HG03066 (cell line): Measurements from ENCODE around the gene GPRIN2.

ENCODE experiments used
- ATAC-seq: cut with Tn5 transposase; IDR thresholded peaks from one replicate; pipeline ENCODE4 v1.9.1; 2021; ENCODE audit warnings: low read depth; ENCODE audit not compliant: unreplicated experiment

GPRIN2 gene

DNA sequence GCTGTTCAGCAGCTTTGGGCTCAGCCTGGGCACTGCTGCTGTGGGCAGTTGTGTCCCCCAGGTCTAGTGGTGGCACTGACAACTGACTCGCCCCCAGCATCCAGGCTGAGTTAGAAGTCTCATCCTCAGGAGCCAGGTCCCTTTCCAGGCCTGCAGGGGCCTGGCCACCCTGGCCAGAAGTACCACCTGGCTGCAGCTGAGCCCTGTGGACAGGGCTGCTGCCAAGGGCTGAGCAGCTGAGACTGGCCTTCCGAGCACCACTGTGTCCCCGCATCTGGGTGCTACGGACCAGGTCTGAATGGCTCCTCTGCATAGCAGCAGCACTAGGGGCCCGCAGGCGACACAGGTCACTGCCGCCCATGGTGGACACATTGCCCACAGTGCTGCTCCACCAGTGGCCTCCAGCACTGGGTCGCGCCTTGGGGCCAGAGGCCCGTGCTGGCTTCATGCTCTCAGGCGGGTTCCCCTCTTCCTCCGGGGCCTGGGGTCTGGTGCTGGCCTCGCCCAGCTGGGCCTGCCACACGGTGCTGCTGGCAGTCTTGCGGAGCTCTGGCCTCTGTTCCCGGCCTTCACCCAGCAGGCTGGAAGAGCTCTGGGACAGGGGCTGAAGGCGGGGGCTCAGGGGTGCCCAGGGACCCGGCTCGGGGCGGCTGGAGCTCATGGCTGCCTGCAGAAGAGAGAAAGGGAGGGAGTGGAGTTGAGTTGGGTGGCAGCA lies 6.2 kb downstream of the GPRIN2 start:
- ATAC-seq: no peak

DNA sequence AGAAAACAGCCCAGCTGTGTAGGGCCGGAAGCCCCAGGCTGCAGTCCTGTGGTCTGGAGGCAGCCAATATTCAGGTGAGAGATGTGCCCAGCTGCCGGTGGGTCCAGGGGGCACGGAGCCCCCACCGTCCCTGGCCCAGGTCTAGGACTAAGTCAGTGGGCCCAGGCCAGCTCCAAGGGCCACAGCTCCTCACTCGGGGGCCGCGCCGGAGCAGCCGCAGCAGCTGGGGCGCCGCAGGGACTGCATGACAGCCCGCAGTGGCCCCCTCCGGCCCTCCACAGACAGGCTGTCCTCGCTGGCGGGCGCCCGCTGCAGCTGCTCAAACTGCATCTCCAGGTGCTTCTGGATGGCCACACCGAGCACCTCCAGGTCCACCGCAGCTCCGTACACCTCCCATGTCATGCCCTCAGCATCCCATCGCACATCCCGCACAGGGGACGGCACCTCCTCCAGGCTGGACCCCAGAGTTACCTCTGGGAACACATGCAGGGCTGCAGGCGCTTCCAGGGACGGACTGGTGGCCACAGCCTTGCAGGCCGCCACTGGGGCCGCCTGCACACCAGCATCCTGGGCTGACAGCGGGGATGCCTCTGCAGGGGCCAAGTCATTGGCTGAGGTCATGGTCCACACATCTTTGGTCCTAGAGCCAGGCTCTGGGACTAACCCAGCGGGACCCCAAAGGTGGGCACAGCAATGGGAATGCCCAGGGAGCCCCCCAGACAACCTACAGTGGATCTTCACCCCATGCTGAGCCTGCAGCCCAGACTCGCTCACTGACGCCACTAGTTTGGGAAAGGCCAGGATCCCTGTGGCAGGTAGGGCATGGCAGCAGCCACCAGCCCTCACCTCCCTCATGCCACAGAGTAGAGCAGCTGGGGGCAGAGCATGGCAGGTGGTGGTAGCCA lies 7.0 kb downstream of the GPRIN2 start:
- ATAC-seq: no peak

DNA sequence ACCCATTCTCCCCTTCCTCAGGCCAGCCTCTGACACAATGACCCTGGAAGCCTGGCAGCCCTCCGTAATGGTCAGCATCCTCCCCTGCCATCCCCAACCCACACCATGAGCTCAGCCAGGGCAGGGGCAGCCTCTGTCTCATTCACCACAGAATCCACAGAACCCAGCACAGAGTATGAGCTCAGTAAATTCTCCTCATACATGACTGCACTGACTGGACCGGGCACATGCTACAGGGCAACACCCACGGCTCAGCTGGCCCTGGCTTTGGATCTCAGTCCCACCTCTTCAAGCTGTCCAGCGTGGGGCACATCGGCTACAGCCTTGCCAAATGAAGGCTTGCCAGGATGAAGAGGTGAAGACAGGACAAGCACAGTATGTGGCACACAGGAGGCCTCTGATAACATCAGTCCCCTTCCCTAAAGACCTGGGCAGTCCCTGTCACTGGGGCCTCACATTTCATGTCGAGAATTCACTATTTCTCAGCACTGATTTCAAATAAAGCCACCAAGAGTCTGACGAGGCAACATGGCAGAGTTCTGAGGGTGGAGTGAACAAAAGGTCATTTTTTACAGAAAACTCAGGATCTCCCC lies 7.9 kb downstream of the GPRIN2 start:
- ATAC-seq: no peak

DNA sequence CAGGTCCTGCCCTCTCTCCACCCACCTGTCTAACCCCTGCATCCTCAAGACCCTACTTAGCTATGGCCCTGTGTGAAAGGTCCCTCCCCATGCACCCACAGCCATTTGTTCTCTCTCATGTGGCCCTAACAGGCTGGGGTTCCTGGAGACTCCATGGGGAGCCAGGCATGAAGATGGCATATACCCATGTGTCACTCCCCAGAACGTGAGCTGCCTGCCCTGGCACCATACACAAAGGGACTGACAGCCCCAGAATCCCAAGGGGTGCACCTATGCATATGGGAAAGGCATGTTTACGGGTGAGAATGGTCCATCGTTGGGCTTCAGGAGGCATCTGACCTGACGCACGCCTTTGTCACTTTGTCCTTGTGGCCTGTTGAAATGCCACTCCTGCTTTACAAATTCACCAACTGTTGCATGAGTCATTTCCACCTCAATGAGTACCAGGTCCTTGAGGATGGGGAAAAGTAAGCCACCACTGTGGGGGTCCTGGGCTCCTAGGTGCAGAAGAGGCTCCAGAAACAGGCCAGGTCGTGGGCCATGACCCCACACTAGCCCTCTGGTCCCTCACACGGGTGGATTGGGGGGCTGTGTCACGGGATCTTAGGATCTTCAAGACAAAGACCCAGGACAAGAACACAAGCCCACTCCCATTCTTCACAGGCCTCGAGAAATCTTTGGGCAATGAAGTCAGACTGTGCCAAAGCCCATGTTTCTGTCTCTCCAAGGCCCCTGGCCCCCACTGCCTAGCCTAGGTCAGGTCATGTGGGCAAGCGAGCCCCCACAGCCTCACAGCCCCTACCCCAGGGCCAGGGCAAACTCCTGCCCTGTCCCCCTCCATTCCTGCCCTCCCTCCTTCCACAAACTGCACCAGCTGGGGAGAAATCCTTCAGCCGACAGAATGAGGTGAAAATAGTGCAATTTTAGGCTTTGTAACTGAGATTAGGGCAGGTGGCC lies 8.6 kb downstream of the GPRIN2 start:
- ATAC-seq: no peak

DNA sequence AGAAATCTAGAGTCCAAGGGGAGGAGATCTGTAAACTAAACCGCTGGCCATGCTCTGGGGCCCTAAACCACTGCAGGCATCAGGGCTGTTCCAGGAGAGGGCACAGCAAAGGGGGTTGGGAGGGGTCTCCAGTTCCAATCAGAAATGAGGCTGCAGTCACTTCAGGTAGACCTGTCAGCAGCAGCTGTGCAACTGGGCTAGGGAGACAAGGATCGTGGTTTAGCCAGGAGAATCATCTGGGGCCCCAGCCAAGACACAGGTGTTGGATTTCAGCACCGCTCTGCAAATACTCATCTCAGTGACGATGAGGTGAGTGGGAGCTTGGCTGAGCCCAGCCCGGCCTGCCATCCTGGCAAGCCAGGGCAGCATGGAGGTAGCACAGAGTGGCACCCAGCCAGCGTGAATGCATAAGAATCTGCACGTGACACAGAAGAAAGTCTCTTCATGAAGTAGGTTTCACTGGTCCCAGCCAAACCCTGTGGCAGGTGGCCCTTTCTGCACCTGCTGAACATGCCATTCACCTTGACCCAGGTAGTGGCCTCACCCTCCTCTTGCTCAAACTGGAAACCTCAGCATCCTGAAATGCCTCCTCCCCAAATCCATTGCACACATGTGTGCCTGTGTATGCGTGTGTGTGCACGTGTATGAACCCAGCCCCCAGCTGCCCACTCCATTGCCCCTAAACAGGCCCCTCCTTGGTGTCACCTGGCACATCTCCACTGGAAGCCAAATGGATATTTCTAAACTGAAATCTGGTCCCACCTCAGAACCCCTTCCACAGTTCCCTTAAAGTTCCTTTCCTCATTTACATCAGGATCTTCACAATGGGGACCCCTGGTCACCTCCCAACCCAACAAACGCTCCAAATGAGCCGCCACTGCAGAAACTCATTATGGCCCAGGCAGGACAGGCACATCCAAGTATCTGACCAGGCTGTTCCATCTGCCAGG lies 9.6 kb downstream of the GPRIN2 start:
- no peak for ATAC-seq

DNA sequence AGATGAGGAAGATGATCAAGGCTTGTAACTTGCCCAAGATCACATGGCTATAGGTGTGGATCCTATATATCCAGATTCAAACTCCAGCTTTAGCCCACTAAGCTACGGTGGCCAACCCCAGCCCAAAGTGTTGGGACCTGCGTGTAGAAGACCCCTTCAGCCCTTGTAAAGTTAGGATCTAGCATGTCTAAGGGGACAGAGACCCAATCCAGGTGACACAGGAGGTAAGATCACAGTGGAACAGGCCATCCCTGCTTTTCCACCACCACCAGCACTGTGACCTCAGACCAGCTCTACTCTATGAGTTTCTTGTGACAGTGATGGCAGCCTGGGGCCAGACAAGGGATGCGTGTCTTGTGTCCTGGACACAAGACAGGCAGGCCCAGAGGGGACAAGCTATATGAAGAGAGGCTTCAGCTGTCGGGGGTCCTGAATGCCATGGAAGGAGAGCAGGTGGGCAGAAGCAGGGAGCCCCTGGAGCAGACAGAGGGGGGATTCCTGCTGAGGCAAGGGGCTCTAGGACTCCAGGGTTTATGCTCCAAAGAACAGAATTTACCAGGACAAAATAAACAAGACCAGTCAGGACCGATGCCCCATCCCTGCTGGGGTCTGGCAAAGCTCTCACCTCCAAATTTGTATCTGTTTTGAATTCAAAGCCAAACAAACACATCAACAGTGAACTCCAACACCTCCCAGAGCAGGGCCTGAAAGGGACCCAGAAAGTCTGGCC lies 10.4 kb downstream of the GPRIN2 start:
- ATAC-seq: no peak

DNA sequence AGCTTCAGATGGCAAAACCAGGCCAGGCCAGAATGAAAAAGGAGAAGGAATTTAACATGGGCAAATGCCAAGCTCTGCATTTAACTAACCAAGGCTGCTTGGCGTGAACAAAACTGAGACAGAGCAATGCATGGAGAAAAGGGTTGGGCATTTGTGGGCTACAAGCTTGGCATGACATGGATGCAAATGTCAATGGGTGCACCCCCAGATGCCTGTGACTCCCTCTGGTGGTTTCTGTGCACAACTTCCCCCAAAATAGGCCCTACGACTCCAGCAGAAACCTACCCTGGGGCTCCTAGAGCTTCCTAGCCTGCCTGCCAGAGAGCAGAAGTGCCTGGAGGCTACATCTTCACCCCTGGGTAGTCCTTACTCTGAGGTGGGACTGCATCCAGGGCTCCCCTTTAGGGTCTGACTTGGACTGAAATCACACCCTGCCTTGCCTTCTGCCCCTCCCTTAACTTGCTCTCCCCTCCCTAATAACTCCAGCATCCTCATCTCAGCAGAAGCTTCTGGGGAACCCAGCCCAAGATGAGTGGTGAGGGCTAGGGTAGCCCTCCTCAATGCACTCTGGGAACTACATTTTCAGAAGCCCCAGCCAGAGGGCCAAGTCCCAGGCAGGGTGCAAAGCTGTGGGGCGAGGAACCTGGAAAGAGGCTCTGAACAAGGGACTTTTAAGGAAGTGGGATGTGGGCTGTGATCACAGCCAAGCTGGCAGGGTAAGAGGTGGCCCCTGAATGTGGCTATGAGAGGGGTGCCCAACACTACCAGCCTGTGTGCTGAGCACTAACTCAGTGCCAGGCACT lies 11.3 kb downstream of the GPRIN2 start:
- no peak for ATAC-seq

DNA sequence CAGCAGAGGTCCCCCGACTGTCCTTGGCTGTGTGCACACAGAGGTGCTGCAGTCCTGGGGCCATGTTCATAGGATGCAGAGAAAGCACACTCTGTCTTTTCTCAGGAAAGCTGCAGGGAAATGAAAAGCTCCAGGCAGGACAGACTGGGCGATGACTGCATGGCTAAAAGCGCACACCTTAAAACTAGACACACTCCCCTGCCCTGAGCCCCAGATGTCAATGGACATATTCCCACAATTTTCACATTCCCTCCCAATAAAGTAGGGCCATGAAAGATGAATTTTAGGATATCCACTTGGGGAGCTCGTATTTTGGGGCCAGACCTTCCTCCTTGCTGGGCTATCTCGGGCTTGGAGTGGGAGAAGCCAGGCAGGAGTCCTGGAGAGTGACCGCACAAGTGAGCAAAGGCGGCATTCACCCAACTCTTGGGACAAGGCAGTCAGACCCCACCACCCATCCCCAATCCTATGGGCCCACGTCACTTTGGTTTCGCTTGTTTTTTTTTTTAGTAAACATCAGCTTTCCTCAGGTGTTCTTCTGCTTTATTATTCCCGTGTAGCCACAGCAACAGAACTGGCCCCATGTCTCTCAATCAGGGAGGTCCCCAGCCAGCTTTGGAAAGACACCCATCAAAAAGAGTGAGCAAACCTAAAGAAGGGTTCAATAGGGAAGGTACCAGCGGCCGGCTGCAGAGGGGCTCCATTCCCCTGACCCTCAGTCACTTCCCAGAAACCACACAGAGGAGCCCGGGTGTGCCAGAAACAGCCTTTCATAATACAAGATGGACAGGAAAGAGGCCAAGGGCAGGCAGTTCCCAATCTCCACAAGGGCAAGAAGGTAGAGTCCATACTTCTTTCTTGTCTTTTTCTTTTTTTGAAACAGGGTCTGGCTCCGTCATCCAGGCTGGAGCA lies 12.7 kb downstream of the GPRIN2 start:
- no peak for ATAC-seq

DNA sequence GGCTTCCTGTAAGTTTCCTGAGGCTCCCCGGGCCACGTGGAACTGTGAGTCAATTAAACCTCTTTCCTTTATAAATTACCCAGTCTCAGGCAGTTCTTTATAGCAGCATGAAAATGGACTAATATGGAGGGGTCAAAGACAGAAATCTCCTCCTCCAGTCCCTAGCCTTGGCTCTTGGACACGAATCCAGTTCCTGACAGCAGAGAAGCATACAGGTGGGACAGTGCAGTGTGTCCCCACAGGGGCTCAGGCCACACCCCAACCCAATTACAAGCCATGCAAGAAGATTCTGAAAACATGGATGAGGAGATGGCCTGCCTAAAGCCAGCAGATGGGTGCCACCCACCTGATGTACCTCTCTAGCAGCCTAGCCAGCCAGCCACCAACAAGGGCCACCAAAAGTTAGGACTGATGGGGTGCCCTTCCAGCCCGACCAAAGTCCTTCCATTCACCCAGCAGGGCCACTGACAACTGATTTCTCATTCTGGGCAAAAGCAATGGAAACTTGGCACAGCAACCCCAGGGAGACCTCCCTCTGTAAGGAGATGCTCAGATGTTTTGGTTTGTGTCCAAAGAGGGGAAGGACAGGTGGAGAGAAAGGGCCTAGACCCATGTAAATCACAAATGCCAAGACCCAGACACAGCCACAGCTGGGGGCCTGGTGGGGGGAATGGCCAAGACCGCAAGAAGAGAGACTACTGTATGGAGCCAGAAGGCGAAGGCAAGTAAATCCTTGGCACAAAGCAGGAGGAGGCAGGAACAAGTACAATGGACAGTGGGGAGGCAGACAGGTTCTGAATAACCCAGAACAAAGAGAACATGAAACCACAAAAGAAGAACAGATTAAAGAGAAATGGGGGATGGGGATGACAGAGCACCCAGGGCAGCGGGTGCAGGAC lies 13.6 kb downstream of the GPRIN2 start:
- ATAC-seq: no peak

DNA sequence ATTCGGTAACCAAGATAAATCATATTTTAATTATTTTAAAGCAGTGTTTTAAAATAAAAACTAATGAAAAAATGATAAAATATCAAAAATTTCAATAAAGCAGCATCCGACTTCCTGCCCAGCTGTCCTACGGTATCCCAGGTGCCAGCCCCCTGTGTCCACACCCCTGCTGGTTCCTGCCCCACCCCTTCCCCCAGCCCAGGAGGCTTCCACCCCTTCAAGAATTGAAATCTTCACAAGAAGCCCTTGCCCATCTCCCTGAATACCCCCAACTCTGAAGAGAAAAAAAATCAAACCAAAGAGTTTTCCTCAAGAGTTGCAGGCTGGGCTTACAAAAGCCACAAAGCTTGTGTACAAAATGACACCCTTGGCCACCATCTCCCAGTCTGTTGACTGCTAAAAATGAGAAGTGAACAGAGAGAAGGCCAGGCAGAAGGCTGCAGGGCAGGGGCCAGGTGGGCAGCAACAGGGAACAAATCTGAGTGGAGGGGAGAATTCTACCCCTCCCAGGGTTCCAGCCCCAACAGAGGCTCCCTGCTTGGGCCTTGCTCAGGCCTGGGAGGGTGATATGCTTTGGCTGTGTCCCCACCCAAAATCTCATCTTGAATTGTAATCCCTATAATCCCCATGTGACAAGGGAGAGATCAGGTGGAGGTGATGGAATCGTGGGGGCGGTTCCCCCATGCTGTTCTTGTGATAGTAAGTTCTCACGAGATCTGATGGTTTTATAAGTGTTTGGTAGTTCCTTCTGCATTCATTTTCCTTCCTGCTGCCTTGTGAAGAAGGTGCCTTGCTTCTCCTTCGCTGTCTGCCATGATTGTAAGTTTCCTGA lies 14.5 kb downstream of the GPRIN2 start:
- ATAC-seq: no peak

DNA sequence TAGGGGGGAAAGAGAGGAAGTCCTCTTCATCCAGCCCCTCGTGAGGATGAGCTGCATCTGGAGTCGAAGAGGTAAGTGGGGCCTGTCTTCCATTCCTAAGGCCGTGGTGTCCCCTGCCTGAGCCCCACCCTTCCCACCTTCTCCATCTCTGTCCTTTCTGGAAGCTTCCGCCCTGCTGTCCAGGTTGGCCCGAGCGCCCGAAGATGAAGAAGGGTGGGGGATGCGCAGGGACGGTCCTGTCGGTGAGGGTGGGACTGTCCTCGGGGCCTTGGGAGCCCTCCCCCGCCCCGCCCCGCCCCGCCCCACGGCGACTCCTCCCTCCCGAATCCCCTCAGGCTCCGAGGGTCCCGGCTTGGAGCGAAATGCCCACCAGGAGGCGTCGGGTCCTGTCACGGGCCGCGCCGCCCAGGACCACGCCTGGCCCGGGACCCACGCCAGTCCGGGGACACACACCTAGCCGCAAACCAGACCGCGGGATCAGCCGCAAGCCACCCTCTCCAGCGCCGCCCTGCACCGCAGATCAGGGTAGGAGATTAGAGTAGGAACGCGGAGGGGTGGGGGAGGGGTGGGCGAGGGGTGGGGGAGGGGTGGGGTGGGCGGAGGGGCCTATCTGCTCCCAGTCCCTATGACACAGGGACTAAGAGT lies 15.3 kb downstream of the GPRIN2 start:
- ATAC-seq: no peak

DNA sequence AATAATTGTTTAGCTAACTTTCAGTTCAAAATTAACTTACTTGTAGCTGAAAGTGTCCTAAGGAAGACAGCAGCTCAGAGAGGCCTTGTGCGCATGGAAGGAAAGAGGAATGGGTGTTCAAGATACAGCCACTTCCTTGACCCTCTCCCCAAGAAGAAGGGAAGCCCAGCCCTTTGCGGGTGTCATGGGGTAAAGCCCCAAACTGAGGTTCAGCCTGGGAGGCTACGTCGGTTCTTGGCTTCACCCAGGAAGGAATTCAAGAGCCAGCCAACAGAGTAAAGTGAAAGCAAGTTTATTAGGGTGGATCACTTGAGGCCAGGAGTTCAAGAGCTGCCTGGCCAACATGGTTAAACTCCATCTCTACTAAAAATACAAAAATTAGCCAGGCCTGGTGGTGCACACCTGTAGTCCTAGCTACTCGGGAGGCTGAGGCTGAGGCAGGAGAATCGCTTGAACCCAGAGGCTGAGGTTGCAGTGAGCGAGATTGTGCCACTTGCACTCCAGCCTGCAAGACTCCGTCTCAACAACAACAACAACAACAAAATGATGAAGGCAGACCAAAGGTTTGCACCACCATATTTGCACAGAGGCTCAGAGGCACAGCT lies 15.9 kb downstream of the GPRIN2 start:
- ATAC-seq: no peak

DNA sequence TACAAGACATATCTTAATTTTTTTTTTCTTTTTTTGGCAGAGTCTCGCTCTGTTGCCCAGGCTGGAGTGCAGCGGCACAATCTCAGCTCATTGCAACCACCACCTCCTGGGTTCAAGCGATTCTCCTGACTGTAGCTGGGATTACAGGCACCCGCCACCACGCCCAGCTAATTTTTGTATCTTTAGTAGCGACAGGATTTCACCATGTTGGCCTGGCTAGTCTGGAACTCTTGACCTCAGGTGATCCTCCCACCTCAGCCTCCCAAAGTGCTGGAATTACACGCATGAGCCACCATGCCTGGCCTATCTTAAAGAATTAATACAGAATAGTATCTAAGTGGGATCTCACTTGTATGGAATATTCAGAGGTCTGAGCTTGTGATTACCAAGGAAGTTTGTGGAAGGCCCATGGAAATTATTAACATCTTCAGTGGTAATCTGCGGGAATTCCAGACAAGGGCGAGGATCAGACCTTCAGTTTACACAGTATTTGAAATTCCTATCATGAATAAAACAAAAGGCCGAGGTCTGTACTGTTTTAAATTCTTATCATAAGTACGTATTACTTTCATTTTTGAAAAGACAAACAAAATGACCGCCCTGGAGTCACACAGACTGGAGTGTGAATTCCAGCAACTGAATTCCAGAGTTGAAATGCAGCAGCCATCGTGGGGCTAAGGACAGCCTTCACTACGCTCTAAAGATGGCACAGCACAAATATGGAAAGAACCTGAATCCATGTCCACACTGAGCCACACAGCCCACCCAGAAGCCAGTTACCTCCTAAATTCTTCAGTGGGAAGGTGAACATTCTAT lies 16.7 kb downstream of the GPRIN2 start:
- ATAC-seq: no peak
